NCI-H82 treated with DMSO at 0.1 percent for 48 hours (cell line): ENCODE data around the gene CERS6.
A peak's percentile ranks its signal among the peaks of the same experiment; 100 is the strongest.
"Not testable (repeated sequence)": the region's sequence is repeated elsewhere in the genome, so short reads cannot be mapped to it uniquely, and the experiment has no call there.

ENCODE experiments used
- DNase-seq: peaks from one replicate; lab custom pipeline; 2025; ENCODE audit not compliant: unreplicated experiment; lab: John Stamatoyannopoulos, UW

CERS6 gene

DNA sequence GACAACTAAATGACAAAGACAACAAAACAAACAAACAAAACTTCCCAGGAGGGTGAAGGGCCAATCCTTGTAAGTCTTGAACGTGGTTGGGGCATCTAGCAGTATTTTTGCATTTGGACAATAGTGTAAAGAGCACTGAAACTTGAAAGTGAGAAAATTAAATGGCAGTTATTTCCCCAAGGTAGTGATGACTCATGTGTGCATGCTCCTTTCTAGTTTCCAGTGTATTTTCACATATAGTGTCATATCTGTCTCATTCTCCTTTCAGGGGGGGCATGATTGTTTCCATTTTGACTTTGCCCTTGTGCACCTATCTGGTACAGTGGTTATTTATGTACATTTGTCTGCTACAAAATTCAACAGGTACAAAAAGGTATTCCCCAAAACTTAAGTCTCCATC, 39.5 kb downstream of the CERS6 start:
- DNase-seq: no peak

DNA sequence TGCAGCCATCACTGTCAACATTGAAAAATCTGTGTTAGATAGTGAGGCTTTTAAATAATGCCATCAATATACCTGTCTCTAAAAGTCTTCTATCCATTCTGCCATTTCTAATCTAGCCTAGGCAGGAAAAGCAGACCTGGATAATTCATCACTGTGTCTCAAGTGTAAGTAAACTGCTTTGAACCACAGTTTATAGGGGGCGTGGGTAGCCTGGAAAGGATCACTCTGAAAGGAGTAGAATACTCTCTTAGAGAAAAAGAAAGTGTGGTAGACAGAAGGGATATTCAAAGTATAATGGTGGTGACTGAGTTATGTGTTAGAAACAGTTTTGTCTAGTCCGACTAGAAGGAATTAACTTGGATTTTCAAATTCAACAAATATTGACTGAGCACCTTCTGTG, 40.8 kb downstream of the CERS6 start:
- no peak for DNase-seq

GRCh38 chr2:168499500-168499899, 43.4 kb downstream of the CERS6 start:
- DNase-seq: no peak

- no peak for DNase-seq
These were observed 44.4 kb downstream of the CERS6 start for GRCh38 chr2:168500516-168500915.

- DNase-seq: no peak
These were observed 45.5 kb downstream of the CERS6 start for GRCh38 chr2:168501466-168502065.

DNA sequence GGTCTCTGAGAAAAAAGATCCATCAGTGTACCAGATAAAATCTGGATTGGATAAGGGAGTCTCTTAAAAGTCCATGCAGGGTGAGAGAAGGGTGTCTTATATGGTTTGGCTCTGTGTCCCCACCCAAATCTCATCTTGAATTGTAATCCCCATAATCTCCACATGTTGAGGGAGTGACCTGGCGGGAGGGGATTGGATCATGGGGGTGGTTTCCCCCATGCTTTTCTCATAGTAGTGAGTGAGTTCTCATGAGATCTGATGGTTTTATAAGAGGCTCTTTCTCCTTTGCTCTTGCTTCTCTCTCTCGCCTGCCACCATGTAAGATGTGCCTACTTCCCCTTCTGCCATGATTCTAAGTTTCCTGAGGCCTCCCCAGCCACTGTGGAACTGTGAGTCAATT, 46.8 kb downstream of the CERS6 start:
- not testable (repeated sequence) for DNase-seq

DNA sequence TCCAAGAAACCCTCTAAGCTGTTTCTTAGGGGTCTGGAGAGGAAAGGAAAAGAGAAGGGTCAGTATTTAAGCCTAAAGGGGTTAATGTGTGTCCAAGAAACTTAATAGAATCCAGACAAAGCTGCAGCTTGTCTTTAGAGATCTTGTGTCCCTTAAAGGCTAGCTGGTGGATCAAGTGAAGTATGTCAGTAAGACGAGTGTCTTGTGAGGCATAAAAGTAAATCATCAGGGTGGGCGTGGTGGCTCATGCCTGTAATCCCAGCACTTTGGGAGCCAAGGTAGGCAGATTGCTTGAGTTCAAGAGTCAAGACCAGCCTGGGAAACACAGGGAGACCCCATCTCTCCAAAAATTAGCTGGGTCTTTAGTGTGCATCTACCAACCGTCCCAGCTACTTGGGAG, 47.8 kb downstream of the CERS6 start:
- DNase-seq: no peak

GRCh38 chr2:168504323-168504722, 48.3 kb downstream of the CERS6 start:
- no peak for DNase-seq

GRCh38 chr2:168510125-168510756, 54.2 kb downstream of the CERS6 start:
- no peak for DNase-seq

DNA sequence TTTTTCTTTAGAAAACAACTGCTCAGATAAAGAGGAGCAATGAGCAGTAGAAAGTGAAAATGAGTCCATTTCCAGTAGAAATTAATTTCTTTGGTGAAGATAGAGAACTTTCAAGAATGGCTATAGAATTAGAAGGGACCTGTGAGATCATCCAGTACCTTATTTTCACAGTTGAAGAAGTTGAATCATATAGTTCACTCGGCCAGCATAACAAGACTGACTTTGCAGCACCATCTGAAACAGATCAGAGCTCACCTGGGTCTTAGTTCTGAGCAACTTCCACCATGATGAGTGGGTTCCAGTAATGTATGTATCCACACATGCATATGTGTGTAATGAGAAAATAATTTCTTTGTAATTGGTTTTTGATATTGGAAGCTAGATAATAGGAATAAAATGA, 58.6 kb downstream of the CERS6 start:
- no peak for DNase-seq

GRCh38 chr2:168515502-168515901, 59.4 kb downstream of the CERS6 start:
- no peak for DNase-seq

- DNase-seq: no peak
These were observed 61.7 kb downstream of the CERS6 start for GRCh38 chr2:168517816-168518215.

DNA sequence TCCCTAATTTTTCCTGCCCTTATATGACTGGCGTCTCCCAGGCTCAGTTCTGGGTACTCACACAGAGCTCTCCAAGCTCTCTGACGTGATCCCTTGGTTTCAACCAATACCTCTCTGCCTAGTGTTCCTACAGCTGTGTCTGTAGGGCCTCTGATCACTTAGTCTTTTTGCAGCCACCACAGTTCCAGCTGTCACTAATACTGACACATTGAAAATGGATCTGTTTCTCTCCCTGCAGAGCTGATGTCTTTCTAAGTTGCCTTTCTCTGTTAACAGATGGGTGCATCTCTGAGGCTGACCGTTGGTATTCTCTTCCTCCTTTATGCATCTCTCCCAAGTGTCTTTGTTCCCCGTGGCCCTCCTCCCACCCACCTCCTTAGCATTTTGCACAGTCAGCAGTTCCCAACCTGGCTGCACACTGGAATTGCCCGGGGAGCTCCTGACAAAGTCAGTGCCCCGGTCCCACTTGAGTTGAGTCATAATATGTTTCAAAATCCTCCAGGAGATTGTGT, 62.5 kb downstream of the CERS6 start:
- DNase-seq: peak; percentile 54

DNA sequence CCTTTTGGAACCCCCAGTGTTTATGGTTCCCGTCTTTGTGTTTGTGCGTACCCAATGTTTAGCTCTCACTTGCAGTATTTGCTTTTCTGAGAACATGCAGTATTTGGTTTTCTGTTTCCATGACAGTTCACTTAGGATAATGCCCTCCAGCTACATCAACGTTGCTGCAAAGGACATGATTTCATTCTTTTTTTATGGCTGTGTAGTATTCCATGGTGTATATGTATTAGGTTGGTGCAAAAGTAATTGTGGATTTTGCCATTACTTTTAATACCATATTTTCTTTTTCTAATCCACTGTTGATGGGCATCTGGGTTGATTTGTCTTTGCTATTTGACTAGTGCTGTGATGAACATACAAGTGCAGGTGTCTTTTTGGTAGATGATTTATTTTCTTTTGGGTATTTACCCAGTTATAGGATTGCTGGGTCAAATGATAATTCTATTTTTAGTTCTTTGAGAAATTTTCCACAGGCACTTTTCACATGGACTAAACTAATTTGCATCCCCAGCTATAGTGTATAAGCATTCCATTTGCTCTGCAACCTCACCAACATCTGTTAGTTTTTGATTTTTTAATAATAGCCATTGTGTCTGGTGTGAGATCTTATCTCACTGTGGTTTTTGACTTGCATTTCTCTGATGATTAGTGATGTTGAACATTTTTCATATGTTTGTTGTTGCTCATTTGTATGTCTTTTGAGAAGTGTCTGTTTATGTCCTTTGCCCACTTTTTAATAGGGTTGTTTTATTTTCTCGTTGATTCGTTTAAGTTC, 63.6 kb downstream of the CERS6 start:
- DNase-seq: no peak

- DNase-seq: peak; percentile 89
These were observed 65.1 kb downstream of the CERS6 start for GRCh38 chr2:168521053-168521741.

DNA sequence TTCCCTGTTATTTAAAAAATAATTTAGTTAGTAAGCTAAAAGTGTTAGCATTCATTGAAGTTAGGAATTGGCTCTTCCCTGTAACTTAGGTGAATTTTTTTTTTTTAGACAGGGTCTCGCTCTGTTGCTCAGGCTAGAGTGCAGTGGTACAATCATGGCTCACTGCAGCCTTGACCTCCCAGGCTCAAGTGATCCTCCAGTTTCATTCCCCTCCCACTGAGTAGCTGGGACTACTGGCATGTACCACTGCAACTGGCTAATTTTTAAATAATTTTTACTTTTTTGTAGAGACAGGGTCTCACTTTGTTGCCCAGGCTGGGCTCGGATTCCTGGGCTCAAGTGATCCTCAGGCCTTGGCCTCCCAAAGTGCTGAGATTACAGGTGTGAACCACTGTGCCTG, 66.4 kb downstream of the CERS6 start:
- no peak for DNase-seq

GRCh38 chr2:168524005-168524404, 67.9 kb downstream of the CERS6 start:
- no peak for DNase-seq

DNA sequence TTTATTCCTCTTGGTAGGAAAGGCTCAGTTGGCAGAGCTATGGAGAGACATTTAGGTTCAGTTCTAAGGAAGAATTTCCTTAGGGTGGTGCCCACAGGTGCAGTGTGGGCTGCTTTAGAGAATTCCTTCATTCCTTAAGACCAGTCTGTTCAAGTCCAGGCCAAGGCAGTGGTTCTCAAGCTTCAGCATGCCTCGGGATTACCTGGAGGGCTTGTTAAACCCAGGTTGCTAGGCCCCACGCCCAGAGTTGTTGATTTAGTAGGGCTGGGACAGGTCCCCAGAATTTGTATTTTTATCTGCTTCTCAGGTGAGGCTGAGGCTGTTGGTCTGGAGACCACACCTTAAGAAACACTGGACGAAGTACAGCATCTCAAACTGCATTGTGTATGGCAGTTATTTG, 68.9 kb downstream of the CERS6 start:
- no peak for DNase-seq

- DNase-seq: peak; percentile 63
These were observed 69.8 kb downstream of the CERS6 start for GRCh38 chr2:168525716-168526446.

- no peak for DNase-seq
These were observed 70.6 kb downstream of the CERS6 start for GRCh38 chr2:168526641-168527040.

DNA sequence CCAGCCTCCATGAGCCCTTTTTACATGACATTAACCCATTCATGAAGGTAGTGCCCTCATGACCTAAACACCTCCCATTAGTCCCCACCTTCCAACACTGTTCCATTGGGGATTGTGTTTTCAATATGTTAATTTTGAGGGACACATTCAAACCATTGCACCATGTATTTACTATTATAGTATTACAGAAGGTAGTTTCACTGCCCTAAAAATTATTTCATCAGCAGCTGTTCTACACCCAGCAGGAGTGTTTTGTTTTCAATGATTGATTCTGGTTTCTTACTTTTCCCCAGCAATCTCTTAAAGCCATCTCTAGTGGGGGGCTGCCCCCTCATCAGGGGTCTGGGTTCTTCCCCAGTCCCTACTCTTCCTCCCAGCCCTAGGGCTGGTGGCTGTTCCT, 71.9 kb downstream of the CERS6 start:
- no peak for DNase-seq
